ENCODE measurements around the gene STARD10. TPM values are rescaled to one million over a fixed set of nuclear protein-coding genes. Genes with fewer than 3 reads are reported as not detected.

Gene STARD10
- total RNA-seq, 2 donors from 2014 or later: 32.2 to 33.3 TPM

GRCh38 chr11:72776844-72777754 is 16.7 kb downstream of the STARD10 start:
- H3K27me3 Mint-ChIP-seq (ENCODE audit: insufficient read depth): peaks cover 7% of the 10 kb centered on the region
- Histone ChIP-seq H3K4me3 (ENCODE audit: low read length) (no peak overlapping the region), H3K9me3 (ENCODE audit: control insufficient read depth, low read length) (no peaks in the 10 kb centered on the region), H3K36me3 (ENCODE audit: control insufficient read depth, insufficient read depth, low read length) (no peaks in the 10 kb centered on the region), H3K9ac (ENCODE audit: extremely low read depth, low read length, poor library complexity, severe bottlenecking) (no peak overlapping the region), H3K4me1 (ENCODE audit: control insufficient read depth, insufficient read depth, low read length) (peaks cover 4% of the 10 kb centered on the region), H3K27me3 (ENCODE audit: control insufficient read depth, insufficient read depth, low read length, poor library complexity, severe bottlenecking) (peaks cover 14% of the 10 kb centered on the region), H3K27ac (ENCODE audit: low read depth, low read length) (peak overlapping the region; percentile 29)
- TF ChIP-seq CTCF (conservative IDR thresholded peaks at IDR 0.05): no peak
- peaks cover 5% of the 10 kb centered on the region for H3K36me3 Mint-ChIP-seq (ENCODE audit: low read depth)
- peaks cover 6% of the 10 kb centered on the region for H3K4me1 Mint-ChIP-seq
- H3K4me3 Mint-ChIP-seq: no peak overlapping the region
- peak; percentile 59 for DNase-seq
- H3K9me3 Mint-ChIP-seq: no peaks in the 10 kb centered on the region
- WGBS, 2 experiments (ENCODE audit: insufficient coverage in 1 of 2, insufficient read length in 1 of 2): 90% methylated on average over 5 to 7 of the region's 7 CpGs
- H3K27ac Mint-ChIP-seq: no peak overlapping the region

- WGBS, 2 experiments (ENCODE audit: insufficient coverage in 1 of 2, insufficient read length in 1 of 2): 94 to 96% methylated on average over 8 to 9 of the region's 9 CpGs
- Histone ChIP-seq H3K9ac (ENCODE audit: extremely low read depth, low read length, poor library complexity, severe bottlenecking) (no peak overlapping the region), H3K27me3 (ENCODE audit: control insufficient read depth, insufficient read depth, low read length, poor library complexity, severe bottlenecking) (peaks cover 14% of the 10 kb centered on the region), H3K9me3 (ENCODE audit: control insufficient read depth, low read length) (no peaks in the 10 kb centered on the region), H3K27ac (ENCODE audit: low read depth, low read length) (no peak overlapping the region), H3K4me3 (ENCODE audit: low read length) (no peak overlapping the region), H3K36me3 (ENCODE audit: control insufficient read depth, insufficient read depth, low read length) (no peaks in the 10 kb centered on the region), H3K4me1 (ENCODE audit: control insufficient read depth, insufficient read depth, low read length) (peaks cover 4% of the 10 kb centered on the region)
- TF ChIP-seq CTCF (conservative IDR thresholded peaks at IDR 0.05): no peak
- H3K36me3 Mint-ChIP-seq (ENCODE audit: low read depth): peaks cover 5% of the 10 kb centered on the region
- no peaks in the 10 kb centered on the region for H3K9me3 Mint-ChIP-seq
- peaks cover 4% of the 10 kb centered on the region for H3K4me1 Mint-ChIP-seq
- no peak for DNase-seq
- no peak overlapping the region for H3K27ac Mint-ChIP-seq
- no peak overlapping the region for H3K4me3 Mint-ChIP-seq
- peaks cover 7% of the 10 kb centered on the region for H3K27me3 Mint-ChIP-seq (ENCODE audit: insufficient read depth)
These were observed 17.6 kb downstream of the STARD10 start for GRCh38 chr11:72776117-72776843.

GRCh38 chr11:72775288-72776110 is 18.3 kb downstream of the STARD10 start:
- peaks cover 8% of the 10 kb centered on the region for H3K27me3 ChIP-seq (ENCODE audit: control insufficient read depth, insufficient read depth, low read length, poor library complexity, severe bottlenecking)
- H3K4me1 Mint-ChIP-seq: peaks cover 4% of the 10 kb centered on the region
- no peak overlapping the region for H3K27ac Mint-ChIP-seq
- no peak for TF ChIP-seq CTCF (conservative IDR thresholded peaks at IDR 0.05)
- no peak overlapping the region for H3K4me3 Mint-ChIP-seq
- DNase-seq: no peak
- H3K9me3 Mint-ChIP-seq: no peaks in the 10 kb centered on the region
- peaks cover 2% of the 10 kb centered on the region for H3K27me3 Mint-ChIP-seq (ENCODE audit: insufficient read depth)
- no peaks in the 10 kb centered on the region for H3K9me3 ChIP-seq (ENCODE audit: control insufficient read depth, low read length)
- no peaks in the 10 kb centered on the region for H3K36me3 ChIP-seq (ENCODE audit: control insufficient read depth, insufficient read depth, low read length)
- WGBS, 2 experiments (ENCODE audit: insufficient coverage in 1 of 2, insufficient read length in 1 of 2): 89 to 92% methylated on average over 4 to 7 of the region's 7 CpGs
- no peak overlapping the region for H3K9ac ChIP-seq (ENCODE audit: extremely low read depth, low read length, poor library complexity, severe bottlenecking)
- no peaks in the 10 kb centered on the region for H3K4me1 ChIP-seq (ENCODE audit: control insufficient read depth, insufficient read depth, low read length)
- no peak overlapping the region for H3K4me3 ChIP-seq (ENCODE audit: low read length)
- H3K27ac ChIP-seq (ENCODE audit: low read depth, low read length): no peak overlapping the region
- H3K36me3 Mint-ChIP-seq (ENCODE audit: low read depth): peaks cover 10% of the 10 kb centered on the region

All from endodermal cell (in vitro differentiated cells).